ENCODE data around the gene SLC45A1.

The SLC45A1 gene

GRCh38 chr1:8342325-8342724, 24.4 kb downstream of the SLC45A1 start:
- no peaks in the 10 kb centered on the region for H3K79me2 ChIP-seq (ENCODE audit: insufficient read depth, low read length)
- H2AFZ ChIP-seq (ENCODE audit: low read length), result no peak overlapping the region
- H3K4me2 ChIP-seq (ENCODE audit: low read depth, low read length, poor library complexity, severe bottlenecking), result no peak overlapping the region
- no peak for TF ChIP-seq EZH2phosphoT487 (IDR thresholded peaks at IDR 0.05; ENCODE audit: borderline replicate concordance)
- TF ChIP-seq CTCF (conservative IDR thresholded peaks at IDR 0.05; ENCODE audit: low read length), result no peak
- no peak overlapping the region for H3K4me3 ChIP-seq (ENCODE audit: low read length, poor library complexity, severe bottlenecking)
- H3K4me1 ChIP-seq (ENCODE audit: insufficient read depth, low read length, poor library complexity, severe bottlenecking), result no peaks in the 10 kb centered on the region
- no peak overlapping the region for H3K9ac ChIP-seq (ENCODE audit: low read depth, low read length, poor library complexity, severe bottlenecking)
- no peaks in the 10 kb centered on the region; the same call in 1 of the 2 replicates for H3K9me3 ChIP-seq (ENCODE audit: insufficient read depth, low read depth, low read length)
- no peaks in the 10 kb centered on the region for H3K9me2 ChIP-seq (replicated peaks; ENCODE audit: low read depth, low read length)
- H3K36me3 ChIP-seq (ENCODE audit: insufficient read depth, low read length), result no peaks in the 10 kb centered on the region
- no peaks in the 10 kb centered on the region for H3F3A ChIP-seq (ENCODE audit: low read depth)
- no peaks in the 10 kb centered on the region for H3K27me3 ChIP-seq (ENCODE audit: insufficient read depth, low read length, poor library complexity, severe bottlenecking)
- no peaks in the 10 kb centered on the region for H4K20me1 ChIP-seq (ENCODE audit: insufficient read depth, low read length, poor library complexity, severe bottlenecking)

GRCh38 chr1:8343044-8343443, 25.1 kb downstream of the SLC45A1 start:
- Histone ChIP-seq H3F3A (ENCODE audit: low read depth) (no peaks in the 10 kb centered on the region), H3K9ac (ENCODE audit: low read depth, low read length, poor library complexity, severe bottlenecking) (no peak overlapping the region), H3K9me2 (replicated peaks; ENCODE audit: low read depth, low read length) (no peaks in the 10 kb centered on the region), H2AFZ (ENCODE audit: low read length) (no peak overlapping the region), H3K4me3 (ENCODE audit: low read length, poor library complexity, severe bottlenecking) (no peak overlapping the region), H3K27me3 (ENCODE audit: insufficient read depth, low read length, poor library complexity, severe bottlenecking) (no peaks in the 10 kb centered on the region), H3K9me3 (ENCODE audit: insufficient read depth, low read depth, low read length) (no peaks in the 10 kb centered on the region; the same call in 1 of the 2 replicates), H3K4me2 (ENCODE audit: low read depth, low read length, poor library complexity, severe bottlenecking) (no peak overlapping the region), H3K79me2 (ENCODE audit: insufficient read depth, low read length) (no peaks in the 10 kb centered on the region), H4K20me1 (ENCODE audit: insufficient read depth, low read length, poor library complexity, severe bottlenecking) (no peaks in the 10 kb centered on the region), H3K4me1 (ENCODE audit: insufficient read depth, low read length, poor library complexity, severe bottlenecking) (no peaks in the 10 kb centered on the region), H3K36me3 (ENCODE audit: insufficient read depth, low read length) (no peaks in the 10 kb centered on the region)
- TF ChIP-seq EZH2phosphoT487 (IDR thresholded peaks at IDR 0.05; ENCODE audit: borderline replicate concordance) (no peak), CTCF (conservative IDR thresholded peaks at IDR 0.05; ENCODE audit: low read length) (no peak)

- H2AFZ ChIP-seq (ENCODE audit: low read length), result no peak overlapping the region
- no peaks in the 10 kb centered on the region for H3K4me1 ChIP-seq (ENCODE audit: insufficient read depth, low read length, poor library complexity, severe bottlenecking)
- H3K4me2 ChIP-seq (ENCODE audit: low read depth, low read length, poor library complexity, severe bottlenecking), result no peak overlapping the region
- no peaks in the 10 kb centered on the region for H3K9me2 ChIP-seq (replicated peaks; ENCODE audit: low read depth, low read length)
- no peak overlapping the region for H3K9ac ChIP-seq (ENCODE audit: low read depth, low read length, poor library complexity, severe bottlenecking)
- H3F3A ChIP-seq (ENCODE audit: low read depth), result no peaks in the 10 kb centered on the region
- H3K36me3 ChIP-seq (ENCODE audit: insufficient read depth, low read length), result no peaks in the 10 kb centered on the region
- H3K4me3 ChIP-seq (ENCODE audit: low read length, poor library complexity, severe bottlenecking), result no peak overlapping the region
- no peaks in the 10 kb centered on the region for H3K27me3 ChIP-seq (ENCODE audit: insufficient read depth, low read length, poor library complexity, severe bottlenecking)
- no peaks in the 10 kb centered on the region for H4K20me1 ChIP-seq (ENCODE audit: insufficient read depth, low read length, poor library complexity, severe bottlenecking)
- H3K9me3 ChIP-seq (ENCODE audit: insufficient read depth, low read depth, low read length), result no peaks in the 10 kb centered on the region
- no peak for TF ChIP-seq EZH2phosphoT487 (IDR thresholded peaks at IDR 0.05; ENCODE audit: borderline replicate concordance)
- TF ChIP-seq CTCF (conservative IDR thresholded peaks at IDR 0.05; ENCODE audit: low read length), result no peak
- no peaks in the 10 kb centered on the region for H3K79me2 ChIP-seq (ENCODE audit: insufficient read depth, low read length)
Observed at GRCh38 chr1:8343464-8344001, 25.6 kb downstream of the SLC45A1 start.

All from Loucy (cell line).